CD4-positive, alpha-beta T cell treated with Interleukin-4 for 1 hour (primary cell): ENCODE results near the gene TRIO.

Source experiments
- DNase-seq, 2 donors: peaks; one replicate each; pipeline ENCODE4 v3.0.0-alpha.2; 2020 to 2022

The TRIO gene

GRCh38 chr5:14270209-14270702 is 127.1 kb downstream of the TRIO start:
- DNase-seq = peak in 1 of 2 donors; percentile 23

DNA sequence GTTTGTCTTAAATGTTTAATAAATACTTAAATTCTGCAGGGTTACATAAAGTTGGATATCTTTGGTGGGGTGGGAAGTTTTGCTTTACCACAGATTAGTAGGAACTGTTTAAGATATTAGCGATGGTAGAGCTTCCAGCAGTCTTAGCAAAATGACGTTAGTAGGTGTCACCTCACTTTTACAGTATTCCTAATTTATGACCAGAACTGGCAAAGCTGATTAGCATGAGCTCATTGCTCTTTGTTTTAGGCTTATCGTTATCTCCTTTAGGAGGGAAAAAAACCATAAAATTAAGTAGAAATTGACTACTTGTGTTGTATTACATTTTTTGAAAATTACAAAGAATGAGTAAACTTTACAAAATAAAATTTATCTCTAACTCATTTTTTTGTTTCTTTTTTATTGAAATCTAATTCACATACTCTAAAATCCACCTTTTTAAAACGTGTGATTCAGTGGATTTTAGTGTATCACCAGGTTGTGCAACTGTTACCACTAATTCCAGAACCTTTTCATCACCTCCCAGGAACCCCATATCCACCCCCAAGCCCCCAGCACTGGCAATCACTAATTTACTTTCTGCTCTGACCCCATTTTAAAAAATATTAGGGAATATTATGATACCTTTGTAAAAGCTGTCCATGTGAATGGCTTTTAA is 129.5 kb downstream of the TRIO start:
- no peak for DNase-seq

DNA sequence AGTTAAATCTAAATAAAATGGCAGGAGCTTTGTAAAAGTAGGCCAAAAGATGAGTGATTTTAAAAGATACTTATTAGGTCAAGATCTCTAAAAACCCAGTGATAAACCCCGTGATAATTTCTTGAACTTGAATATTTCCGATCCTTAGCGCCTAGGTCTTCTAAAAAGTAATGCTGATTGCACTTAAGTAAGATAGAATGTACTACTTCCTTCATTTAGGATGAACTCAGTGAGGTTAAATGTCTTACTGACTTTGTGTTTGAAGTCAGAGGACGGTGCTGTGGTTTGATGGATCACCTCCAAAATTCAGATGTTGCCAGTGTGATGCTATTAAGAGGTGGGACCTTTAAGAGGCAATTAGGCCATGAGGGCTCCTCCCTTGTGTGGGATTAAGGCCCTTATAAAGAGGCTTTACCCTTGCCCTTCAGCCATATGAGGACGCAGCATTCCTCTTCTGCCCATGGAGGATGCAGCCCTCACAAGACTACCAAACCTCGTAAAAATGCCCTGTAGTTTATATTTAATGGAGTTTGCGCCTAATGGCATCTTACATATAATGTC is 130.1 kb downstream of the TRIO start:
- DNase-seq = no peak

GRCh38 chr5:14276380-14276779 is 133.2 kb downstream of the TRIO start:
- no peak for DNase-seq

DNA sequence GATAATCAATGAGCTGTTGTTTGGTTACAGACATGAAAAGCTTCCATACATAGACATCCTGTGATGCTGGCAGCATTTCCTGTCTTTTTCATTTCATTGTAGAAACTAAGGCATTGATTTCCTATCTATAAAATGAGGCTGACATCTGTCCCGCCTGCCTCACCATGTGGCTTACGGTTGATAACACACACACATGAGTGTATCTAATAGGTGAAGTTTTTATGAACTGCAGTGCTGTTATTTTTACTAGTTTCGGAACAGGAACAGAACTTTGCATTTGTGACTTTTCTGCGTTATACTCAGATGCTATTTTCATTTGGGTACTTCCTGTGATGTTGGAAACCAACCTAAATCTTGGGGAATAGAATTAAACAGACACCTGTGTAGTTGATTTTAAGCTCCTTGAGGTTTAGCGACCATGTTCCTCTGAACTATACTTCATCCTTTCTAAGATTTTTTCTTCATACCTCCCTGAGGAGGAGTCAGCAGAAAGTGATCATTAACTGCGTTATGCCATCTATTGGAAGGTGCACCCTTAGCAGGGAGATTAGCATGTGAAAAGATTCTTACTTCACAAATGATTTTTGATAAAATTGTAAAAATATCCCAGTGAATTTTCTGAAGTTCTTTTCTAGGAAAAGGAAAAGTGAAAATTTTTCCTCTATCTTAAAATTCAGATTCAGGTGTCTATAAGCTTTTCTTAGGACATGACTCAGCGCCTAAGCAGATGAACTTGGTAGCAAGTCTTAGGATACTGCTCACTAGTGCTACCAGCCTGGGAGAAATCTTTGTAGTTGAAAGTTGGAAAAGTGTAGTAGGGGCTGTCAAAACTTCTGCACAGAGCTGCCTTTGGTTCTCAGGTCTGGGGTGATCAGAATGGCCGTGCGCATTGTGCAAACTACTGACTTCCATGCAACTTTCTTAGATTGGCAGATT is 134.5 kb downstream of the TRIO start:
- no peak for DNase-seq

DNA sequence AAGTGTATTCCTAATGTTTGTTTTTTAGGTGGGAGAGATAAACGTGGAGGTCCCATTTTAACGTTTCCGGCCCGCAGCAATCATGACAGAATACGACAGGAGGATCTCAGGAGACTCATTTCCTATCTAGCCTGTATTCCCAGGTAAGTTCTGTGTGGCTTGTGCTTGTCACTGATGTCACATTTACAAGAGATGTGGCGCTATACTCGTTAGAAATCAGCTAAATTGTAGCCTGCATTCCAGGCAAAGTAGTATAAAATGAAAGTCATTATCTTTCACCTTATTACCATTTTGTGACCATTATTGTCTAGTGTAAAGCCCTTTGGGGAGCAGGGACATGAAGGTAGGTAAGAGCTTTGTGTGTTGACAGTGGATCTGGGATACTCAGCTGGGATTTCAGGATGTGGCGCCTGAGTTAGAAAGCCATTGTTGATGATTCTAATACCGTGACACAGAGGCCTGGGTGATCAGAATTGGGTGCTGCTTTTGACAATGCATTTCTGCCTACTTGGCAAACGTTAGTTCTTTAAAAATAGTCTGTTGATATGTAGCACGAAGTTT is 137.2 kb downstream of the TRIO start:
- no peak for DNase-seq

- no peak for DNase-seq
These were observed 138.6 kb downstream of the TRIO start for GRCh38 chr5:14281746-14282181.

GRCh38 chr5:14283139-14283538 is 140.0 kb downstream of the TRIO start:
- no peak for DNase-seq

DNA sequence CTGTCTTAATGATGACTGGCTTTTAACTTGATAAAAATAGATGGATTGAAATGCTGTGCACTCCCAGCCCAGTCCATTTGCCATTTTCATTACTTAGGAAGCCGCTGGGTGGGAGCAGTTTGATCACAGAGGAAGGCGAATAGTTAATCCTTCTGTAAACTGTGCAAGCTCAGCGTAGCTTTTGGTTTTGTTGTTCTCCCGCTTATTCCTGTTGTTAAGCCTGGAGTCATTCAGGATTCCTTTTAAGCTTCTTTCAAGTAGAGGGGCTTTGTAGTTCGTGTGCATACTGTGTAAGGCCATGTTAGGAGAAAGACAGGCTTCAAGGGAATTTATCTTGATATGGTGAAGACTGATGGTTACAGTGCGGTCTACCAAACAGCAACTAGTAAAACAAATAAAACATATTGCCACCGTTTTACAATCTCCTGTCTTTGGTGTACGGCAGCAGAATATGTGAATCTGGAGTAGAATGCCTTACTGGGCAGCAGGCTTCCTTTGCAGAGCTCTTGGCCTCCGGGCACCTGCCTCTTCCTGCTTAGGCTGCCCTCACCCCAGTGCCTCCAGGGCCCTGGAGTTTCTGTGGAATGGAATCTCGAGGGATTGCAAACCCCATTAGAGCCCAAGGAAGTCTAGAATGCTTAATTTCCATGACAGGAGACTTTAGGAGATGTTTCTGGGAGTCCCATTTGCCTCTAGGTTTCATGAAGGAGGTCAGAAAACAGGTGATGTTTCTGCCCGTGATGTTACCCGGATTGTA is 141.4 kb downstream of the TRIO start:
- DNase-seq = no peak

GRCh38 chr5:14286007-14286406 is 142.9 kb downstream of the TRIO start:
- no peak for DNase-seq

- DNase-seq = peak in 1 of 2 donors; percentile 23
These were observed 143.7 kb downstream of the TRIO start for GRCh38 chr5:14286574-14287421.

DNA sequence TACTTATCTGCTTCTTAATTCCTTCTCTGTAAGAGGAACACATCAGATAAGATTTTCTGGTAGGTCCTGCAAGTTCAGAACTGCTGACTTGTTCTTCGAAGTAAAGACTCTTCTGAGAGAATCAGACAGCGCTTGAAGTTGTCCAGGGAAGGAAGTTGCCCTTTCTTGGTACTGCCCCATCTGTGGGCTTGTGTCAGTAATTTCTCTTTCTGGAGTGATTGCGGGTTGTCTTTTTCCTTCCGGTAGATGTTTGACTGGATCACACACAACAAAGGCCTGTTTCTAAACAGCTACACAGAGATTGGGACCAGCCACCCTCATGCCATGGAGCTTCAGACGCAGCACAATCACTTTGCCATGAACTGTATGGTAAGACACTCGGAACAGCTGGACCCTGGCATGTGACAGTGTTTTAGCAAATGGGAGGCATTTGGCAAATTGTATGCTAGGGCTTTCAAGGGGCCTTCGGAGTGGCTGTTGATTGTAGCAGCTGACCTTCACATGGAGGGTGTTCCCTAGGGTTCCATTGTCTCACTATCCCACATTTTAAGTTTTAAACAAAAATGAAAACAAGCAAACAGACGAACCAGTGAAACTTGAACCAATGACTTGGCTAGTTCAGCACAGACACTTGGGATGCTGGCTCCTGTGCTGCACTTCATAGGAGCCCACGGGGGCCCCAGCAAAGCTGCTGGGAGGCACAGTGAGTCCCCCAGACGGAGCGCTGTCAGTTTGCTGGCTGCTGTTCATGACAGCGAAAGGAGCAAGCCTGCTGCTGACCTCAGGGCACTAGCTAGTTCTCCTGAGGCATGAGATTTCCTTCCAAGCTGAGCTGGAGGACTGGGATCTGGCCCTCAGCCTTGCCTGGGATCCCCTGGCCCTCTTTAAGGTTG is 149.9 kb downstream of the TRIO start:
- no peak for DNase-seq

- no peak for DNase-seq
These were observed 152.5 kb downstream of the TRIO start for GRCh38 chr5:14295610-14296009.

DNA sequence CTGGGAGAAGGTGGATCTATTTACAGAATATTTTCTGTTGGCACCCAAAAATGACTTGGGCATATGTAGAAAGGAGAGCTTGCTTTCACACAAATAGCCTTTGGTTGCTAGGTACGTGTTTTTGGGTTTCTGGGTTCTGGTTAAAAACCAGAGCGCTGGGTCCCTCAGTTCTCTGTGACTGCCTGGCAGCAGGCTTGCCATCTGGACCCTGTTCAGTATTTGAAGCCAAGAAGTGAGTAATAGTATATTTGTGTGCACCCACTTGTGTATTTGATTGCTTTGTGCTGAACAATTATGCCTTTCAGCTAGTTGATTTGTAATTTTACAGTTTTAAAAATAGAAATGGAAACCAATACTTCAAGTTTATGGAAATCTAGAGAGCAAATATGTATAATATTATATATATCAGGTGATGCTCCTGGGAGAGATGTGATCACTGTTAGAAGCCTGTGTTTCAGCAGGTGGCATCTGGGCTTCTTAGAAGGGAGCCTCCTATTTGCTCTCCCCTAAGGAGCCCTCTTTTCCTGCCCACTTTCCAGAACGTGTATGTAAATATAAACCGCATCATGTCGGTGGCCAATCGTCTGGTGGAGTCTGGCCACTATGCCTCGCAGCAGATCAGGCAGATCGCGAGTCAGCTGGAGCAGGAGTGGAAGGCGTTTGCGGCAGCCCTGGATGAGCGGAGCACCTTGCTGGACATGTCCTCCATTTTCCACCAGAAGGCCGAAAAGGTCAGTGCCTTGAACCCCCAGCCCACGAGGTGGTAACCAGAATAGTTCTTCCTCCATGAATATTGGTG is 153.6 kb downstream of the TRIO start:
- DNase-seq = no peak

DNA sequence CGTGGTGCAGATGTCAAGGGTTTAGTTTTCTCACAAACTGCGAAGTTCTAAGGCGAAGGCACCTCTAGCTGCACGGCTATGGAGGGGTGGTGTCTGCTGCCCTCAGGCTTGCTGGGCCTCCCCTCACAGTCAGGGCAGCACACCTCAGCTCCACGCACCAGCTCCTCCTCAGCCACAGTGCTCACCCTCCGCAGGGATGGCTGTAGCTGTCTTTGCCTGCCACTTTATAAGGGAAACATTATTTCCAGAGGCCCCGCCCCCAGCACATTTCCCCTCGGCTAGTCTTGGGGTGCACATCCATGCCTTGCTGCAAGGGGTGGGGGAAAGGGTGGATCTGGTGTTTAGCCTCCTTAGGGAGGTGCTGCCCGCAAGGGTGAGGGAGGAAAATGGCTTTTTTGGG is 154.6 kb downstream of the TRIO start:
- no peak for DNase-seq

DNA sequence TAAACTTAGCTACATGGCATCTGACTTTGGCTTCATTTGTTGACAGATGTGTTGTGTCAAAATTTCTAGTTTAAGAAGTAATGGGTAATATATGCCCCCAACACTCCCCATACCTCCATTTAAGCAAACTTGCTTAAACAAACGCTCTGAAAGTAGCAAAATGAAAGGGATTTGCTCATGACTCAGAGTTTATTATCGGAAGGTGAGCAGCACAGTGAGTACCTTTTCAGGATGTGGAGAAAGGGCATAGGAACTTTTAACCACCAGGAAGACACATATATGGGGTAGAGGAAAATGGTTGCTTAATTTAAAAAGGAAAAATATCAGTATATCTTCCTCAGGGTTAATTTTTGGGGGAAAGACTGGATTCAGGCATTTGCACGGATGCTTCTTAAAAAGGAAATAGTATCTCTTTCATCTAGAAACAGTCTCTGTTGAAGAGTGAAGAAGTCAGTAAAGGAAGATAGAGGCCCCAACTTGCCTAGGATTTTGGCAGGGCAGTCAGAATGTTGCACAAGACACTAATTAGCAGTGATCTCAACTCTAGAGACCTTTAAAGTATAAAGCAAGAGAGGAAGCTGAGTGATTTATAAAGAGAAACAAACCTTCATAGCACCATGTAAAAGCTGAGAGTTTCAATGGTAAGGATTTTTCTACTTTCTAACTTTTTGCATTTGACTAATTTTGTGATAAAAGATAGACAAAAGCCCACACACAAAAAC is 155.1 kb downstream of the TRIO start:
- DNase-seq = no peak

- no peak for DNase-seq
These were observed 156.5 kb downstream of the TRIO start for GRCh38 chr5:14299666-14300065.

DNA sequence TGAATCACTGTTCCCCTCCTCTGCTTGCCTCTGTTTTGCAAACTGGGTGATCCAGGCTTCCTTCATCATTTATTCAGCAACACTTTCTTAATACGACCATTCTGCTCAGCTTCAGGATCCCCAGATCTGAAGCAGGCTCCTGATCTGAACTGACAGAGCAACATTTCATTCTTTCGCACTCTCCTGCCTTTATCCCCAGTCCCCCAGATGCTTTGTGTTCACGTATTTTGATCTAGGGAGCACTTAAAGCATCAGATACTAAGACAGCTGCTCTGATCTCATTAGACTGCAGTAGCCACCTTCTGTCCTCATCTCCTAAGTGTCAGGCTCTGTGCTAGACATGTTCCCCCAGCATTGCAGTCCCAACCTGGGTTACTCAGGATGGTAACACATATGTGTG is 158.0 kb downstream of the TRIO start:
- no peak for DNase-seq

- DNase-seq = no peak
These were observed 159.2 kb downstream of the TRIO start for GRCh38 chr5:14302330-14302729.
